Measurements from ENCODE around the gene UBE3C. TPM values are rescaled to one million over a fixed set of nuclear protein-coding genes. Genes with fewer than 3 reads are reported as not detected.

Gene UBE3C
- total and polyA plus RNA-seq, 9 of the 15 experiments (the other 6 are each of a cell fraction or from before 2014, with no cell fraction given), result 9.6 to 91.7 (median 75.4) TPM

- in situ Hi-C loops (cut with MboI), result no loop called here
- 79% methylated on average over 4 of the region's 4 CpGs for WGBS (ENCODE audit: insufficient coverage, low coverage, missing lambda C conversion rate)
- peak; percentile 56; the same call in 2 of the 3 replicates for ATAC-seq
- TF ChIP-seq ZNF24 (IDR thresholded peaks at IDR 0.05) (no peak), MNT (conservative IDR thresholded peaks at IDR 0.05) (peak in 1 of 2 experiments; percentile 35; a peak in 2 of 4 replicates), NELFE (IDR thresholded peaks at IDR 0.05; ENCODE audit: insufficient read depth, insufficient read length) (no peak), JUND (IDR thresholded peaks at IDR 0.05; ENCODE audit: borderline replicate concordance, low read depth, low read length) (peak; percentile 11; the same call in 1 of the 2 replicates), JUND (tag; IDR thresholded peaks at IDR 0.05; ENCODE audit: borderline replicate concordance, low read depth, low read length) (no peak), GABPA (tag; conservative IDR thresholded peaks at IDR 0.05; ENCODE audit: low read depth) (0 out of 2 replicates have a peak, but pooled peaks have one; percentile 29), RBM34 (IDR thresholded peaks at IDR 0.05; ENCODE audit: borderline replicate concordance, insufficient read depth, low read length) (no peak), SREBF2 (CRISPR knock-in tag; IDR thresholded peaks at IDR 0.05) (no peak), EGR1 (conservative IDR thresholded peaks at IDR 0.05) (peak; percentile 66), CTCF (IDR thresholded peaks at IDR 0.05 in 2 of 3, conservative IDR thresholded peaks at IDR 0.05 in 1 of 3; ENCODE audit: insufficient read depth in 2 of 3, low read depth in 1 of 3, low read length in 3 of 3) (peak; percentile 17 to 64 (median 20); a peak in 3 of 6 replicates)
- TF ChIP-seq, protein P1, sequence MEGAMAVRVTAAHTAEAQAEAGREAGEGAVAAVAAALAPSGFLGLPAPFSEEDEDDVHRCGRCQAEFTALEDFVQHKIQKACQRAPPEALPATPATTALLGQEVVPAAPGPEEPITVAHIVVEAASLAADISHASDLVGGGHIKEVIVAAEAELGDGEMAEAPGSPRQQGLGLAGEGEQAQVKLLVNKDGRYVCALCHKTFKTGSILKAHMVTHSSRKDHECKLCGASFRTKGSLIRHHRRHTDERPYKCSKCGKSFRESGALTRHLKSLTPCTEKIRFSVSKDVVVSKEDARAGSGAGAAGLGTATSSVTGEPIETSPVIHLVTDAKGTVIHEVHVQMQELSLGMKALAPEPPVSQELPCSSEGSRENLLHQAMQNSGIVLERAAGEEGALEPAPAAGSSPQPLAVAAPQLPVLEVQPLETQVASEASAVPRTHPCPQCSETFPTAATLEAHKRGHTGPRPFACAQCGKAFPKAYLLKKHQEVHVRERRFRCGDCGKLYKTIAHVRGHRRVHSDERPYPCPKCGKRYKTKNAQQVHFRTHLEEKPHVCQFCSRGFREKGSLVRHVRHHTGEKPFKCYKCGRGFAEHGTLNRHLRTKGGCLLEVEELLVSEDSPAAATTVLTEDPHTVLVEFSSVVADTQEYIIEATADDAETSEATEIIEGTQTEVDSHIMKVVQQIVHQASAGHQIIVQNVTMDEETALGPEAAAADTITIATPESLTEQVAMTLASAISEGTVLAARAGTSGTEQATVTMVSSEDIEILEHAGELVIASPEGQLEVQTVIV (CRISPR knock-in tag; IDR thresholded peaks at IDR 0.05; ENCODE audit: borderline replicate concordance), result no peak
- TF ChIP-seq, protein P2, sequence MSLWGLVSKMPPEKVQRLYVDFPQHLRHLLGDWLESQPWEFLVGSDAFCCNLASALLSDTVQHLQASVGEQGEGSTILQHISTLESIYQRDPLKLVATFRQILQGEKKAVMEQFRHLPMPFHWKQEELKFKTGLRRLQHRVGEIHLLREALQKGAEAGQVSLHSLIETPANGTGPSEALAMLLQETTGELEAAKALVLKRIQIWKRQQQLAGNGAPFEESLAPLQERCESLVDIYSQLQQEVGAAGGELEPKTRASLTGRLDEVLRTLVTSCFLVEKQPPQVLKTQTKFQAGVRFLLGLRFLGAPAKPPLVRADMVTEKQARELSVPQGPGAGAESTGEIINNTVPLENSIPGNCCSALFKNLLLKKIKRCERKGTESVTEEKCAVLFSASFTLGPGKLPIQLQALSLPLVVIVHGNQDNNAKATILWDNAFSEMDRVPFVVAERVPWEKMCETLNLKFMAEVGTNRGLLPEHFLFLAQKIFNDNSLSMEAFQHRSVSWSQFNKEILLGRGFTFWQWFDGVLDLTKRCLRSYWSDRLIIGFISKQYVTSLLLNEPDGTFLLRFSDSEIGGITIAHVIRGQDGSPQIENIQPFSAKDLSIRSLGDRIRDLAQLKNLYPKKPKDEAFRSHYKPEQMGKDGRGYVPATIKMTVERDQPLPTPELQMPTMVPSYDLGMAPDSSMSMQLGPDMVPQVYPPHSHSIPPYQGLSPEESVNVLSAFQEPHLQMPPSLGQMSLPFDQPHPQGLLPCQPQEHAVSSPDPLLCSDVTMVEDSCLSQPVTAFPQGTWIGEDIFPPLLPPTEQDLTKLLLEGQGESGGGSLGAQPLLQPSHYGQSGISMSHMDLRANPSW (CRISPR knock-in tag; IDR thresholded peaks at IDR 0.05), result no peak
Observed at GRCh38 chr7:157224627-157225026, 85.9 kb downstream of the UBE3C start.

More at GRCh38 chr7:157224627-157225026, 85.9 kb downstream of the UBE3C start:
- Histone ChIP-seq H3K4me3 (no peak overlapping the region), H3K79me2 (ENCODE audit: control insufficient read depth, insufficient read depth, low read length) (0 out of 3 replicates have a peak, but pooled peaks cover 3% of the 10 kb centered on the region), H3K27me3 (ENCODE audit: control insufficient read depth in 2 of 2, insufficient read depth in 2 of 2, low read length in 2 of 2) (no peaks in the 10 kb centered on the region), H3K36me3 (ENCODE audit: control insufficient read depth, insufficient read depth, low read length) (peaks cover 92% of the 10 kb centered on the region), H3K9me3 (replicated peaks; ENCODE audit: control insufficient read depth, insufficient read depth, low read depth, low read length) (no peaks in the 10 kb centered on the region), H3K27ac (ENCODE audit: extremely low read depth, low read depth, low read length) (no peak overlapping the region), H2AFZ (ENCODE audit: low read depth, low read length) (no peak overlapping the region), H3K9me1 (ENCODE audit: control insufficient read depth, insufficient read depth, low read length) (no peaks in the 10 kb centered on the region), H3K4me2 (ENCODE audit: insufficient read depth, low read length) (no peak overlapping the region), H4K20me1 (replicated peaks; ENCODE audit: control insufficient read depth, insufficient read depth, low read length) (no peaks in the 10 kb centered on the region), H3K4me1 (replicated peaks in 1 of 2; ENCODE audit: control insufficient read depth in 2 of 2, insufficient read depth in 2 of 2, low read length in 2 of 2) (no peaks in the 10 kb centered on the region), H3K9ac (ENCODE audit: insufficient read depth in 1 of 2, low read depth in 2 of 2, low read length in 2 of 2) (no peak overlapping the region)
- CTCF ChIA-PET (ENCODE audit: low intra/inter-chr PET ratio), result interaction anchor here (0.6 to 0.7 kb wide), 2 partner anchors 74 to 255 kb away, joined by 3 read pairs; no protein-coding TSS in a partner anchor
- peak in 1 of 4 experiments; percentile 24 for DNase-seq (ENCODE audit: extremely low read depth in 1 of 4, low spot score in 3 of 4)
- no peak for FAIRE-seq
- POLR2A ChIA-PET, result interaction anchor here (0.6 to 2.0 kb wide), 5 partner anchors 9 to 24 kb away, joined by 3 to 8 read pairs (median 3); no protein-coding TSS in a partner anchor
- intact Hi-C loops (cut with micrococcal nuclease), result no loop called here
- no TSS peak for BruUV-seq (replicated peaks)

Measured in K562 (cell line).